Spleen (tissue), 11 donors: Measurements from ENCODE around the gene ADORA3. TPM values are rescaled to one million over a fixed set of nuclear protein-coding genes. Genes with fewer than 3 reads are reported as not detected.

ENCODE experiments used
- DNase-seq: peaks from one replicate; pipeline ENCODE4 v3.0.0-alpha.2; 2020
- H3K27ac ChIP-seq, 8 donors: fragments of 200-600 bp; sonication (generic) in 7 of 8; 1 replicate in 4 of 8; 2 replicates in 4 of 8; pipeline versions ENCODE4 v1.5.0 to v1.8.0; 2016 to 2021; ENCODE audit warnings: inconsistent platforms in 4 of 8, mild to moderate bottlenecking in 4 of 8, moderate library complexity in 1 of 8
- H3K27me3 ChIP-seq, 7 donors: fragments of 200-600 bp; sonication (generic) in 6 of 7; replicated peaks in 1 of 7; 1 replicate in 4 of 7; 2 replicates in 3 of 7; pipeline versions ENCODE4 v1.5.0 to v1.8.0; 2016 to 2021; ENCODE audit warnings: inconsistent platforms in 3 of 7, mild to moderate bottlenecking in 1 of 7
- H3K36me3 ChIP-seq, 6 donors: fragments of 200-600 bp; sonication (generic) in 5 of 6; 1 replicate in 4 of 6; 2 replicates in 2 of 6; pipeline versions ENCODE4 v1.5.0 to v1.8.0; 2016 to 2021; ENCODE audit warnings: inconsistent platforms in 2 of 6
- H3K4me1 ChIP-seq, 6 donors: fragments of 200-600 bp; sonication (generic) in 5 of 6; 1 replicate in 3 of 6; 2 replicates in 3 of 6; pipeline versions ENCODE4 v1.5.0 to v1.8.0; 2016 to 2021; ENCODE audit warnings: inconsistent platforms in 3 of 6
- H3K4me3 ChIP-seq, 8 donors: fragments of 200-600 bp; sonication (generic) in 7 of 8; 1 replicate in 4 of 8; 2 replicates in 4 of 8; pipeline versions ENCODE4 v1.5.0 to v1.8.0; 2016 to 2021; ENCODE audit warnings: inconsistent platforms in 4 of 8, mild to moderate bottlenecking in 4 of 8, moderate library complexity in 2 of 8
- H3K9me3 ChIP-seq, 8 donors: fragments of 200-600 bp; sonication (generic) in 7 of 8; 1 replicate in 4 of 8; 2 replicates in 4 of 8; pipeline versions ENCODE4 v1.5.0 to v1.8.0; 2016 to 2021; ENCODE audit warnings: inconsistent platforms in 4 of 8
- POLR2A ChIP-seq, 3 donors: fragments of 450-650 bp; IDR thresholded peaks; one replicate each; pipeline ENCODE4 v1.5.1; 2017; ENCODE audit warnings: antibody characterized with exemption in 3 of 3, mild to moderate bottlenecking in 1 of 3
- POLR2AphosphoS5 ChIP-seq, 3 donors: sonication (generic); formaldehyde crosslinking; IDR thresholded peaks; one replicate each; pipeline ENCODE4 v1.5.1; 2017; ENCODE audit warnings: antibody characterized with exemption in 3 of 3
- WGBS, 5 donors: extraction: QIAGEN DNeasy Blood & Tissue Kit in 3 of 5; methylation state at CpG; one replicate each; pipeline versions ENCODE4 v1.1.5 to v1.1.7; 2013 to 2018; 5-methylcytosine and 5-hydroxymethylcytosine counted together
- intact Hi-C: fragments of 100-400 bp; cut with DNase I; formaldehyde crosslinking; loops from one replicate; pipeline ENCODE4 v1.15.0; 2023; ENCODE audit warnings: low total_unique reads
- polyA plus RNA-seq, 3 donors: library from polyadenylated mRNA; stranded (reverse); fragments of 200-250 nt; gene quantifications; one replicate each; pipeline ENCODE4 v1.2.1, GENCODE V29; 2013
- total RNA-seq, 7 donors: library from RNA; depleted of rRNA in 3 of 7; stranded (reverse); fragments of >200 nt in 3 of 7; fragmentation: NEBNext Ultra II Directional in 4 of 7; extraction: Animal tissue kit (Norgen Biotek cat#: 25700) in 4 of 7; gene quantifications; one replicate each; pipeline versions ENCODE4 v1.1.0 to v1.2.1, GENCODE V29; 2016 to 2021
- TF ChIP-seq, protein P1 (sequence below), 11 experiments: fragments of 200-600 bp in 7 of 11; fragments of 450-650 bp in 4 of 11; sonication (generic) in 4 of 11; IDR thresholded peaks in 8 of 11; conservative IDR thresholded peaks in 3 of 11; 1 replicate in 7 of 11; 2 replicates in 4 of 11; pipeline versions ENCODE4 v1.4.0 to v1.8.0; 2016 to 2021; ENCODE audit warnings: antibody characterized with exemption in 11 of 11, inconsistent platforms in 4 of 11, mild to moderate bottlenecking in 1 of 11
- donor health status: healthy with polysubstance abuse.
- donor health status: DM: no; HTN: no; CAD: no; lungs with moderate emphysema.
- donor health status: DM: no; HTN: no; CAD: no.
- donor health status: Bipolar disorder and iron deficiency.
- donor health status: healthy.
- donor health status: DM: no; HTN: no; CAD: no.
- donor health status: DM: yes; HTN: yes; CAD: no.

ADORA3 gene
- total and polyA plus RNA-seq, 10 donors = 0.37 to 11.2 (median 5.0) TPM

DNA sequence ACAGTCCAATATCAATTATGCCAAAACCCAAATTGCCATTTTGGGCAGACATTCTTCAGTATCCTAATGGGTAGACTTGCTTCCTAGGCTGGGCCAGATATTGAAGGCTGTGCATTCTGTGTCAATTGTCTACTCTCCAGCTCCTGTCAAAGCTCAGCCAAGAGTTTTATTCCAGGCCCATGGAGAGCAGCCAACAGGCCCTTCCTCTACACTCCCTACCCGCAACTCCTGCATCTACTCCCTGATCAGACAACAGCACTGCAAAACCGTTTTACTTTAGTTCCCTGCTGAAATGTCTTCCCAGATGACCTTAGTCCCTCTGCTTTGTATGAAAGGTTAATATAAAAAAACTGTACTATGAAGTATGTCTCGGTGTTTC lies 6.6 kb upstream of the ADORA3 start:
- no peaks in the 10 kb centered on the region for H3K27me3 ChIP-seq
- 49 to 72% (median 68%) methylated on average over 3 of the region's 3 CpGs for WGBS, 5 donors
- DNase-seq = no peak
- peak overlapping the region in 5 of 8 donors; percentile 94 to 99 (median 98) for H3K27ac ChIP-seq
- TF ChIP-seq POLR2A (IDR thresholded peaks at IDR 0.05) (no peak), POLR2AphosphoS5 (IDR thresholded peaks at IDR 0.05) (no peak)
- TF ChIP-seq, protein P1, sequence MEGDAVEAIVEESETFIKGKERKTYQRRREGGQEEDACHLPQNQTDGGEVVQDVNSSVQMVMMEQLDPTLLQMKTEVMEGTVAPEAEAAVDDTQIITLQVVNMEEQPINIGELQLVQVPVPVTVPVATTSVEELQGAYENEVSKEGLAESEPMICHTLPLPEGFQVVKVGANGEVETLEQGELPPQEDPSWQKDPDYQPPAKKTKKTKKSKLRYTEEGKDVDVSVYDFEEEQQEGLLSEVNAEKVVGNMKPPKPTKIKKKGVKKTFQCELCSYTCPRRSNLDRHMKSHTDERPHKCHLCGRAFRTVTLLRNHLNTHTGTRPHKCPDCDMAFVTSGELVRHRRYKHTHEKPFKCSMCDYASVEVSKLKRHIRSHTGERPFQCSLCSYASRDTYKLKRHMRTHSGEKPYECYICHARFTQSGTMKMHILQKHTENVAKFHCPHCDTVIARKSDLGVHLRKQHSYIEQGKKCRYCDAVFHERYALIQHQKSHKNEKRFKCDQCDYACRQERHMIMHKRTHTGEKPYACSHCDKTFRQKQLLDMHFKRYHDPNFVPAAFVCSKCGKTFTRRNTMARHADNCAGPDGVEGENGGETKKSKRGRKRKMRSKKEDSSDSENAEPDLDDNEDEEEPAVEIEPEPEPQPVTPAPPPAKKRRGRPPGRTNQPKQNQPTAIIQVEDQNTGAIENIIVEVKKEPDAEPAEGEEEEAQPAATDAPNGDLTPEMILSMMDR (IDR thresholded peaks at IDR 0.05 in 8 of 11, conservative IDR thresholded peaks at IDR 0.05 in 3 of 11) = no peak
- no peak overlapping the region for H3K4me3 ChIP-seq
- intact Hi-C loops = loop anchor here (5.0 to 10.0 kb wide), 2 partner anchors 142 to 245 kb away; partner anchors contain the start of gene DDX20
- H3K9me3 ChIP-seq = no peaks in the 10 kb centered on the region
- H3K4me1 ChIP-seq = peaks cover 35 to 100% (median 76%) of the 10 kb centered on the region in 6 donors
- no peaks in the 10 kb centered on the region for H3K36me3 ChIP-seq

DNA sequence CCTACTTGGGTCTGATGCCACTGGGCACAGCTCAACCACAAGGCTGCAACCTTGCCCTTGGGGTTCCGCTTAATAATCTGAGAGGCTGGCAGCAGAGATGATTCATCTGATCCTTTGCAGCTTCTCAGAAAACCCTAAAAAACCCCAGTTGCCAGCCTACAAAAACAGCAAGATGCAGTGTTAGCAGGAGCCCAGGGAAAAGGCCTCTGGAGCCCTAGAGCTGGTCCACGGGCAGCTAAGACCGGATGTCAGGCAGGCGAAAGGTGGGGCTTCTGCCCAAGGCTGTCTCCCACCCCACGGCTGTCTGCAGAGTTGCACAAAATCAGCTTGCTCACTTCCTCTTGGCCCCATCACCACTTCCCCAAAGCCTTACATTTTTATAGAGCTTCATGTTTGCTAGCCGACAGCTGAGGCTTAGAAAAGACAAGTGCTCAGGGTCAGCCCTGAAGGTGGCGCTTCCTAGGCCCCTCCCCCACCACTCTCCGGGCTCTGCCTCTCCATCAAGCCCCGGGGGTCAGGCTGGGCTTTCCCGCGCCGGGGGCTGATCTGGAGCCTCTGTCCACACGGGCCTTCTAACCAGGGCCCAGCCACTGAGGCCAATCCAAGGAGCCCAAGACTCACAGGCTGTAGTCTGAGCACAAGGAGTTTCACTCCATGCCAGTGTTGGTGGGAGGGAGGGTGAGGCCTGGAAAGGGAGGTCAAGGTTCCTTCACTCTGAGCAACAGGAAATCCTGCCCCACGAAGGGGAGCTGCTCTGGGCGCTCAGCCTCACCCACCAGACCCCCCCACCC lies 4.2 kb upstream of the ADORA3 start:
- peak overlapping the region in 7 of 8 donors; percentile 2 to 65 (median 21) for H3K4me3 ChIP-seq
- TF ChIP-seq, protein P1 (IDR thresholded peaks at IDR 0.05 in 8 of 11, conservative IDR thresholded peaks at IDR 0.05 in 3 of 11) = peak in 1 of 11 experiments; percentile 4
- no peak for TF ChIP-seq POLR2A (IDR thresholded peaks at IDR 0.05)
- peak; percentile 64 to 84 (median 84) for TF ChIP-seq POLR2AphosphoS5 (IDR thresholded peaks at IDR 0.05)
- H3K9me3 ChIP-seq = no peaks in the 10 kb centered on the region
- no peaks in the 10 kb centered on the region for H3K36me3 ChIP-seq
- peak overlapping the region; percentile 91 to 99 (median 98) for H3K27ac ChIP-seq
- peaks cover 47 to 100% (median 85%) of the 10 kb centered on the region in 6 donors for H3K4me1 ChIP-seq
- DNase-seq = peak; percentile 96
- 1 to 2% (median 1%) methylated on average over 15 of the region's 15 CpGs for WGBS, 5 donors
- no peaks in the 10 kb centered on the region for H3K27me3 ChIP-seq
- intact Hi-C loops = loop anchor here (5.0 to 10.0 kb wide), 2 partner anchors 145 to 247 kb away; partner anchors contain the start of gene DDX20

- WGBS, 5 donors = 25 to 62% (median 39%) methylated on average over 2 of the region's 2 CpGs
- TF ChIP-seq POLR2A (IDR thresholded peaks at IDR 0.05) (no peak), POLR2AphosphoS5 (IDR thresholded peaks at IDR 0.05) (no peak)
- TF ChIP-seq, protein P1 (IDR thresholded peaks at IDR 0.05 in 8 of 11, conservative IDR thresholded peaks at IDR 0.05 in 3 of 11) = no peak
- Histone ChIP-seq H3K36me3 (no peaks in the 10 kb centered on the region), H3K27ac (peak overlapping the region; percentile 83 to 99 (median 96)), H3K27me3 (no peaks in the 10 kb centered on the region), H3K4me1 (peaks cover 47 to 91% (median 82%) of the 10 kb centered on the region in 6 donors), H3K4me3 (peak overlapping the region in 1 of 8 donors; percentile 4), H3K9me3 (no peaks in the 10 kb centered on the region)
- no peak for DNase-seq
- intact Hi-C loops = loop anchor here (5.0 to 10.0 kb wide), 2 partner anchors 146 to 248 kb away; partner anchors contain the start of gene DDX20
Observed at GRCh38 chr1:111506561-111506960, 3.1 kb upstream of the ADORA3 start.

DNA sequence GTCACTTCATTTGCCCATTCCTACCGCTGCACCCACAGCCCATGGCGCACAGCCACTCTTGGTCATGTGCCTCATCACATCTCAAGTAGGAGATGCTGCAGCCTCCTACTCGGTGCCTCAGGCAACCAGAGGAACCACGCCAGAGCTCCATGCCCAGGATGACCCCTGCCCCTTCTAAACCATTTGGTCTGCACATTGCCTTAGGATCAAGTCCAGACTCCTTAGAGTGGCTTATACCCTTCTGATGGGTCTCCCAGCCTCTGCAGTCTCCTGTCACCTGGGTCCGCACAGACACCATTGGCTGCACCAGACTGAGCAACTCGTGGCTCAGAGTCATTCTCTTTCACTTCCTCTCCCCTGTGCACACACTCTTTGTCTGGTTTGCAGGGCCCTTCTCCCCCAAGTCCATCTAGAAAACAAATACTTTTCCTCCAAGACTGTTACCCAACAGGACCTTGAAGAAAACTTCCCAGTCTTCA lies 2.2 kb upstream of the ADORA3 start:
- TF ChIP-seq POLR2AphosphoS5 (IDR thresholded peaks at IDR 0.05) (peak in 2 of 3 donors; percentile 44 to 71), POLR2A (IDR thresholded peaks at IDR 0.05) (no peak)
- WGBS, 5 donors = 42 to 66% (median 61%) methylated on average over 6 of the region's 6 CpGs
- no peaks in the 10 kb centered on the region for H3K27me3 ChIP-seq
- no peaks in the 10 kb centered on the region for H3K36me3 ChIP-seq
- intact Hi-C loops = loop anchor here (5.0 to 10.0 kb wide), 2 partner anchors 147 to 249 kb away; partner anchors contain the start of gene DDX20
- DNase-seq = peak; percentile 85
- H3K27ac ChIP-seq = peak overlapping the region; percentile 83 to 99 (median 96)
- H3K4me1 ChIP-seq = peaks cover 45 to 89% (median 78%) of the 10 kb centered on the region in 6 donors
- H3K4me3 ChIP-seq = peak overlapping the region in 1 of 8 donors; percentile 4
- no peaks in the 10 kb centered on the region for H3K9me3 ChIP-seq
